BJ (cell line): ENCODE measurements around the gene SDCCAG8. TPM values are rescaled to one million over a fixed set of nuclear protein-coding genes. Genes with fewer than 3 reads are reported as not detected.

ENCODE experiments used
- CTCF ChIA-PET: fragments of 350-600 bp; formaldehyde crosslinking; extraction: SDS; loops from one replicate; lab custom pipeline; 2021; ENCODE audit warnings: antibody characterized with exemption, inconsistent platforms; lab: Yijun Ruan, JAX
- POLR2A ChIA-PET: fragments of 300-600 bp; sonication (Branson Sonifier 250); formaldehyde crosslinking; extraction: SDS; loops from one replicate; lab custom pipeline; 2021; ENCODE audit warnings: antibody characterized with exemption; lab: Charles Lee
- DNase-seq: peaks from one replicate; pipeline ENCODE4 v3.0.0-alpha.2; 2011; ENCODE audit warnings: low read depth
- H3K27me3 ChIP-seq: 2 replicates; pipeline ENCODE4 v1.6.0; 2011; ENCODE audit warnings: low read length; ENCODE audit not compliant: control insufficient read depth, insufficient read depth
- H3K36me3 ChIP-seq: 2 replicates; pipeline ENCODE4 v1.5.1; 2011; ENCODE audit warnings: low read length; ENCODE audit not compliant: control insufficient read depth, insufficient read depth
- H3K4me3 ChIP-seq: 2 replicates; pipeline ENCODE4 v1.5.1; 2011; ENCODE audit warnings: low read depth, mild to moderate bottlenecking, control low read depth, low read length
- CTCF ChIP-seq: IDR thresholded peaks from 2 replicates; pipeline ENCODE4 v1.5.1; 2011; ENCODE audit warnings: low read depth, mild to moderate bottlenecking, control low read depth, inconsistent platforms, low read length, moderate library complexity; ENCODE audit not compliant: insufficient read depth
- polyA plus RNA-seq: library from polyadenylated mRNA; depleted of rRNA; stranded (reverse); fragments of >200 nt; gene quantifications from 2 replicates; pipeline ENCODE4 v1.2.3, GENCODE V29; 2011

Gene SDCCAG8
- polyA plus RNA-seq, 1 experiment = 17.0 TPM

- Histone ChIP-seq H3K36me3 (peaks cover 12% of the 10 kb centered on the region), H3K27me3 (no peaks in the 10 kb centered on the region), H3K4me3 (no peak overlapping the region)
- TF ChIP-seq CTCF = no peak
- POLR2A ChIA-PET = no interaction called here
- CTCF ChIA-PET = no interaction called here
- DNase-seq = no peak
Measured at GRCh38 chr1:243510928-243511327, 255.1 kb downstream of the SDCCAG8 start.

- TF ChIP-seq CTCF = no peak
- POLR2A ChIA-PET = no interaction called here
- CTCF ChIA-PET = no interaction called here
- Histone ChIP-seq H3K27me3 (no peaks in the 10 kb centered on the region), H3K36me3 (peaks cover 9% of the 10 kb centered on the region), H3K4me3 (no peak overlapping the region)
- peak; percentile 15 for DNase-seq
Measured at GRCh38 chr1:243513726-243514491, 258.1 kb downstream of the SDCCAG8 start.

GRCh38 chr1:243514927-243515326, 259.1 kb downstream of the SDCCAG8 start:
- no peak for TF ChIP-seq CTCF
- POLR2A ChIA-PET = no interaction called here
- Histone ChIP-seq H3K36me3 (peaks cover 9% of the 10 kb centered on the region), H3K27me3 (no peaks in the 10 kb centered on the region), H3K4me3 (no peak overlapping the region)
- CTCF ChIA-PET = no interaction called here
- no peak for DNase-seq

- Histone ChIP-seq H3K36me3 (0 out of 2 replicates have a peak, but pooled peaks cover 1% of the 10 kb centered on the region), H3K27me3 (no peaks in the 10 kb centered on the region), H3K4me3 (no peak overlapping the region)
- ChIA-PET POLR2A (no interaction called here), CTCF (interaction anchor here (0.9 kb wide), 1 partner anchor 13 kb away, joined by 3 read pairs; no protein-coding TSS in a partner anchor)
- TF ChIP-seq CTCF = no peak
- no peak for DNase-seq
Measured at GRCh38 chr1:243520831-243521230, 265.0 kb downstream of the SDCCAG8 start.

GRCh38 chr1:243523766-243524165, 267.9 kb downstream of the SDCCAG8 start:
- H3K27me3 ChIP-seq = no peaks in the 10 kb centered on the region
- 0 out of 2 replicates have a peak, but pooled peaks cover 1% of the 10 kb centered on the region for H3K36me3 ChIP-seq
- no peak overlapping the region for H3K4me3 ChIP-seq
- DNase-seq = no peak
- ChIA-PET CTCF (interaction anchor here (0.6 to 1.2 kb wide), 2 partner anchors 12 to 504 kb away, joined by 3 read pairs; no protein-coding TSS in a partner anchor), POLR2A (no interaction called here)
- TF ChIP-seq CTCF = no peak
